HCT116 (cell line): ENCODE results near the gene MBD3L2B. TPM values are rescaled to one million over a fixed set of nuclear protein-coding genes. Genes with fewer than 3 reads are reported as not detected.

Source experiments
- ATAC-seq: fragments of 200-7000 bp; cut with Tn5 transposase; 2 replicates; pipeline ENCODE4 v1.9.1; 2020; ENCODE audit warnings: mild to moderate bottlenecking, moderate library complexity
- BruUV-seq: library from RNA; stranded (reverse); fragments of 400-500 nt; replicated peaks from 2 replicates; lab custom pipeline; 2021; lab: Mats Ljungman, UMichigan
- CTCF ChIA-PET: fragments of 300-600 bp; sonication (Branson Sonifier 250); formaldehyde crosslinking; loops from one replicate; lab custom pipeline; 2021; ENCODE audit warnings: antibody characterized with exemption; lab: Charles Lee
- POLR2A ChIA-PET: fragments of 300-600, 350-600 bp; sonication (Branson Sonifier 250); formaldehyde crosslinking; loops from one replicate; lab custom pipeline; 2021; ENCODE audit warnings: antibody characterized with exemption; lab: Charles Lee
- RAD21 ChIA-PET, 2 experiments: fragments of 300-600 bp; sonication (Branson Sonifier 250); formaldehyde crosslinking; loops; one replicate each; lab custom pipeline; 2023; ENCODE audit warnings: low total read pairs in 2 of 2; ENCODE audit not compliant: uncharacterized antibody in 2 of 2, unreplicated experiment in 2 of 2, low non-redundant PET in 1 of 2; lab: Charles Lee
- DNase-seq: peaks from one replicate; pipeline ENCODE4 v3.0.0-alpha.2; 2010; ENCODE audit warnings: low read depth, low spot score
- H2AFZ ChIP-seq: fragments of 200-600 bp; shearing (Covaris generic), sonication (generic); 2 replicates; pipeline ENCODE4 v1.6.1; 2017; ENCODE audit warnings: low read depth, mixed run types, mixed read lengths, antibody characterized with exemption, low read length; ENCODE audit not compliant: poor library complexity, severe bottlenecking
- H3K27ac ChIP-seq: 2 replicates; pipeline ENCODE4 v1.5.1; 2012; ENCODE audit warnings: low read depth, low read length
- H3K27me3 ChIP-seq: fragments of 200-600 bp; sonication (generic); 2 replicates; pipeline ENCODE4 v1.6.1; 2016; ENCODE audit warnings: mixed run types, low read length, mixed read lengths; ENCODE audit not compliant: insufficient read depth
- H3K36me3 ChIP-seq, 2 experiments: fragments of 200-500 bp in 1 of 2; fragments of 200-600 bp in 1 of 2; sonication (Bioruptor generic) in 1 of 2; sonication (generic) in 1 of 2; 2 replicates each; pipeline versions ENCODE4 v1.5.1 to v1.6.1; 2014 to 2016; ENCODE audit warnings: low read length in 2 of 2, inconsistent platforms in 1 of 2, mixed read lengths in 1 of 2, mixed run types in 1 of 2; ENCODE audit not compliant: insufficient read depth in 2 of 2, control insufficient read depth in 1 of 2
- H3K4me1 ChIP-seq, 2 experiments: fragments of 200-600 bp in 1 of 2; sonication (generic) in 1 of 2; 2 replicates each; pipeline versions ENCODE4 v1.5.1 to v1.6.1; 2012 to 2017; ENCODE audit warnings: low read length in 2 of 2, inconsistent platforms in 1 of 2, mild to moderate bottlenecking in 1 of 2, mixed read lengths in 1 of 2, mixed run types in 1 of 2, moderate library complexity in 1 of 2; ENCODE audit not compliant: insufficient read depth in 2 of 2, control insufficient read depth in 1 of 2
- H3K4me2 ChIP-seq: fragments of 200-600 bp; sonication (generic); 2 replicates; pipeline ENCODE4 v1.6.1; 2017; ENCODE audit warnings: mixed run types, low read length, mixed read lengths
- H3K4me3 ChIP-seq, 2 experiments: fragments of 200-600 bp in 1 of 2; sonication (generic) in 1 of 2; replicated peaks in 1 of 2; 2 replicates each; pipeline ENCODE4 v1.5.1; 2011 to 2016; ENCODE audit warnings: low read length in 2 of 2, control low read depth in 1 of 2, low read depth in 1 of 2, mild to moderate bottlenecking in 1 of 2, mixed read lengths in 1 of 2, mixed run types in 1 of 2
- H3K79me2 ChIP-seq: fragments of 200-600 bp; sonication (generic); 2 replicates; pipeline ENCODE4 v1.6.1; 2017; ENCODE audit warnings: mild to moderate bottlenecking, mixed run types, low read length, moderate library complexity, mixed read lengths; ENCODE audit not compliant: insufficient read depth
- H3K9ac ChIP-seq: fragments of 200-600 bp; sonication (generic); 2 replicates; pipeline ENCODE4 v1.6.1; 2016; ENCODE audit warnings: low read length, mixed read lengths
- H3K9me2 ChIP-seq: fragments of 200-600 bp; sonication (generic), shearing (Covaris generic); 2 replicates; pipeline ENCODE4 v1.6.1; 2017; ENCODE audit warnings: mixed run types, mild to moderate bottlenecking, moderate library complexity; ENCODE audit not compliant: insufficient read depth
- H3K9me3 ChIP-seq, 2 experiments: fragments of 200-500 bp in 1 of 2; fragments of 200-600 bp in 1 of 2; sonication (Bioruptor generic) in 1 of 2; sonication (generic) in 1 of 2; 2 replicates each; pipeline ENCODE4 v1.6.1; 2014 to 2017; ENCODE audit warnings: low read length in 2 of 2, mixed read lengths in 2 of 2, inconsistent platforms in 1 of 2, low read depth in 1 of 2, mild to moderate bottlenecking in 1 of 2, mixed run types in 1 of 2, moderate library complexity in 1 of 2; ENCODE audit not compliant: control insufficient read depth in 1 of 2, insufficient read depth in 1 of 2
- H4K20me1 ChIP-seq: fragments of 200-600 bp; sonication (generic), shearing (Covaris generic); 2 replicates; pipeline ENCODE4 v1.6.1; 2017; ENCODE audit warnings: mixed run types, mild to moderate bottlenecking, moderate library complexity; ENCODE audit not compliant: insufficient read depth
- CBX3 ChIP-seq: IDR thresholded peaks from 2 replicates; pipeline ENCODE4 v1.6.1; 2012; ENCODE audit warnings: low read depth
- EZH2phosphoT487 ChIP-seq: fragments of 200-600 bp; IDR thresholded peaks from 2 replicates; pipeline ENCODE4 v1.6.1; 2018; ENCODE audit warnings: antibody characterized with exemption, borderline replicate concordance
- FOSL1 ChIP-seq: IDR thresholded peaks from 2 replicates; pipeline ENCODE4 v1.6.1; 2012; ENCODE audit warnings: low read depth
- REST ChIP-seq: IDR thresholded peaks from 2 replicates; pipeline ENCODE4 v1.6.1; 2012; ENCODE audit warnings: low read depth
- SIN3A ChIP-seq: IDR thresholded peaks from 2 replicates; pipeline ENCODE4 v1.6.1; 2012; ENCODE audit warnings: low read depth
- SP1 ChIP-seq: IDR thresholded peaks from 2 replicates; pipeline ENCODE4 v1.6.1; 2012; ENCODE audit warnings: low read depth
- YY1 ChIP-seq: IDR thresholded peaks from 2 replicates; pipeline ENCODE4 v1.6.1; 2011; ENCODE audit warnings: low read length, low read depth, moderate library complexity, mild to moderate bottlenecking; ENCODE audit not compliant: insufficient replicate concordance; ENCODE audit errors: extremely low read depth
- intact Hi-C: fragments of 100-400 bp; cut with micrococcal nuclease; formaldehyde crosslinking; loops from 2 replicates; pipeline ENCODE4 v1.10.0; 2022
- total RNA-seq: library from RNA; stranded (reverse); gene quantifications from one replicate; pipeline ENCODE4 v1.2.1, GENCODE V29; 2021; ENCODE audit not compliant: unreplicated experiment

MBD3L2B gene
- total RNA-seq, 1 experiment from 2014 or later: not detected

DNA sequence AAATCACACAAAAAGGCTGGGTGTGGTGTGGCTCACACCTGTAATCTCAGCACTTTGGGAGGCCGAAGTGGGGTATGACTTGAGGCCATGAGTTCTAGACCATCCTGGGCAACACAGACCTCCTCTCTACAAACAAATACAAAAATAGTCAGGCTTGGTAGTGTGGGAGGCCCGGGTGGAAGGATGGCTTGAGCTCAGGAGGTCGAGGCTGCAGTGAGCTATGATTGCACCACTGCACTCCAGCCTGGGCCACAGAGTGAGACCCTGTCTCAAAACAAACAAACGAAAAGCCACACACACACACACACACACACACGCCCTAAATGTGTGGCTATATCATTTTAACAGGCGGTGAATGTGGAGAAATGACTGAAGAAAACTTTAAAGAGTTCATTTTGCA is 47.4 kb upstream of the MBD3L2B start:
- Histone ChIP-seq H4K20me1 (no peaks in the 10 kb centered on the region), H3K9ac (no peak overlapping the region), H3K36me3 (peaks cover 16% of the 10 kb centered on the region in 2 experiments), H3K4me2 (peak overlapping the region; percentile 92), H3K27me3 (no peaks in the 10 kb centered on the region), H3K9me3 (no peaks in the 10 kb centered on the region), H3K9me2 (no peaks in the 10 kb centered on the region), H2AFZ (no peak overlapping the region), H3K4me1 (peaks cover 8 to 11% of the 10 kb centered on the region in 2 experiments; a peak in 3 of 4 replicates), H3K79me2 (peaks cover 18% of the 10 kb centered on the region), H3K27ac (peak overlapping the region; percentile 40; the same call in 1 of the 2 replicates), H3K4me3 (peak overlapping the region; percentile 15 to 96)
- ChIA-PET POLR2A (interaction anchor here (1.3 to 1.7 kb wide), 2 partner anchors 31 to 56 kb away, joined by 3 to 10 read pairs; no protein-coding TSS in a partner anchor), RAD21 (interaction anchor here in 1 of 2 experiments (0.8 kb wide), 1 partner anchor 55 kb away, joined by 3 read pairs; no protein-coding TSS in a partner anchor), CTCF (interaction anchor here (0.7 to 1.3 kb wide), 4 partner anchors 31 to 942 kb away, joined by 3 to 4 read pairs (median 3); no protein-coding TSS in a partner anchor)
- ATAC-seq: no peak
- no peak for DNase-seq
- no TSS peak for BruUV-seq
- intact Hi-C loops: no loop called here
- TF ChIP-seq REST: no peak
- no peak for TF ChIP-seq CBX3
- TF ChIP-seq YY1: no peak
- no peak for TF ChIP-seq FOSL1
- no peak for TF ChIP-seq EZH2phosphoT487
- 0 out of 2 replicates have a peak, but pooled peaks have one; percentile 23 for TF ChIP-seq SIN3A
- TF ChIP-seq SP1: 0 out of 2 replicates have a peak, but pooled peaks have one; percentile 10
